LNCaP clone FGC (cell line): ENCODE data around the gene ZNF699.

Source experiments
- DNase-seq: peaks from one replicate; pipeline ENCODE4 v3.0.0-alpha.2; 2011; ENCODE audit warnings: low read depth
- H3K4me3 ChIP-seq: 2 replicates; pipeline ENCODE4 v1.5.1; 2011; ENCODE audit warnings: mild to moderate bottlenecking, low read depth, low read length, control low read depth
- TF ChIP-seq, protein P1 (sequence below): IDR thresholded peaks from 2 replicates; pipeline ENCODE4 v1.5.1; 2012; ENCODE audit warnings: mild to moderate bottlenecking; ENCODE audit not compliant: control insufficient read depth, insufficient read depth; ENCODE audit errors: extremely low read depth

The ZNF699 gene

DNA sequence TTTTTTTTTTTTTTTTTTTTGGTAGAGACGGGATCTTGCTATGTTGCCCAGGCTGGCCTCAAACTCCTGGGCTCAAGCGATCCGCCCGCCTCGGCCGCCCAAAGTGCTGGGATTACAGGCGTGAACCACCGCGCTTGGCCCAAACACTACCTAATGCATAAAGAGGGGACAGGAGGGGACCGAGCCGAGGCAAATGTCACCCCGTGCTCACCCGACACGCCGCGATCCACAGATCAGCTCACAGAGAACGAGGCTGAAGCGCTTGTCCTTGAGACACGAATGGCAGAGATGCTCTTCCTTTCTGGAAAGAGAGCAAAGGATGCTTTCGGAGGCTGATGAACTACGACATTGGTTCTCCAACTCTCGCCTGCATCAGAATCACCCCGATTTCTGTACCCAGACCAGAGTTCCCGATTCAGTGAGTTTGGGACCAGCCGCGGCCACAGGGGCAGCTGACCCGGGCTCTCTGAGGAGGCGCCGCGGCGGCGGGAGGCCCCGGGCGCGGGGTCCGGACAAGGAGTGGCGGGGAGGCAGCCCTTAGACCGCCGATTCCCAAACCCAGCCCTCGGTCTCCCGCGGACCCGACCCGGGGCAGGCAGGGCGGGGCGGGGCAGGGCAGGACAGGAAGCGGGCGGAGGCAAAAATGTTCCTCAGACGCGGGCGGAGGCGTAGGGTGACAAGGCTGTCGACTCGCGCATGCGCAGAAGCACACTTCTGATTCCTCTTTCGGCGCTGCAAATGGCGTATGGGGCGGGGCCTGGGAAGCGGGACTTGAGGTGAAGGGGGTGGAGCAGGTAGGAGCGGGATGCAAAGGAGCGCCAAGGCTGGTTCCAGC lies at the start of gene ZNF699:
TSS of gene ZNF699 (minus strand) at position 700 of the 835 bp plus-strand sequence. CDS start 4,719 bp downstream, outside the sequence.
- H3K4me3 ChIP-seq, result peak within 1 kb of the TSS; percentile 90
- TF ChIP-seq, protein P1, sequence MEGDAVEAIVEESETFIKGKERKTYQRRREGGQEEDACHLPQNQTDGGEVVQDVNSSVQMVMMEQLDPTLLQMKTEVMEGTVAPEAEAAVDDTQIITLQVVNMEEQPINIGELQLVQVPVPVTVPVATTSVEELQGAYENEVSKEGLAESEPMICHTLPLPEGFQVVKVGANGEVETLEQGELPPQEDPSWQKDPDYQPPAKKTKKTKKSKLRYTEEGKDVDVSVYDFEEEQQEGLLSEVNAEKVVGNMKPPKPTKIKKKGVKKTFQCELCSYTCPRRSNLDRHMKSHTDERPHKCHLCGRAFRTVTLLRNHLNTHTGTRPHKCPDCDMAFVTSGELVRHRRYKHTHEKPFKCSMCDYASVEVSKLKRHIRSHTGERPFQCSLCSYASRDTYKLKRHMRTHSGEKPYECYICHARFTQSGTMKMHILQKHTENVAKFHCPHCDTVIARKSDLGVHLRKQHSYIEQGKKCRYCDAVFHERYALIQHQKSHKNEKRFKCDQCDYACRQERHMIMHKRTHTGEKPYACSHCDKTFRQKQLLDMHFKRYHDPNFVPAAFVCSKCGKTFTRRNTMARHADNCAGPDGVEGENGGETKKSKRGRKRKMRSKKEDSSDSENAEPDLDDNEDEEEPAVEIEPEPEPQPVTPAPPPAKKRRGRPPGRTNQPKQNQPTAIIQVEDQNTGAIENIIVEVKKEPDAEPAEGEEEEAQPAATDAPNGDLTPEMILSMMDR, result no peak
- peak; percentile 91 for DNase-seq

DNA sequence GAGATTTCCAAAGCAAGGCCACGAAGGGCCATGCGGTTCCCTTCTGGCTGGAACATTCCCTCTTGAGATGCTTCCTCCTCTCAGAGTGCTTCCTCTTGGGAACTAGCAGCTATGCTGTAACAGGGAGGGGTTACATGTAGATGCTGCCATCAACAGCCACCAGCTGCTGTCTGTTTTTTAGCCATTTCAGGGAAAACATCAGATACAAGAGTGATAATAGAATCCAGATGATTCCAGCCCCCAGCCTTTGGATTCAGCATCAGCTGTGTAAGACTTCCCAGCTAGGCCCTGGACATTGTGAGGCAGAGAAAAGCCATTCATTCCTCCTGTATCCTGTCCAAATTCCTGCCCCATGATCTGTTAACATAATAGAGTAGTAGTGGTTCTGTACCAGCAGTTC lies 45.0 kb upstream of the ZNF699 start:
- H3K4me3 ChIP-seq, result no peak overlapping the region
- TF ChIP-seq, protein P1, result no peak
- no peak for DNase-seq

DNA sequence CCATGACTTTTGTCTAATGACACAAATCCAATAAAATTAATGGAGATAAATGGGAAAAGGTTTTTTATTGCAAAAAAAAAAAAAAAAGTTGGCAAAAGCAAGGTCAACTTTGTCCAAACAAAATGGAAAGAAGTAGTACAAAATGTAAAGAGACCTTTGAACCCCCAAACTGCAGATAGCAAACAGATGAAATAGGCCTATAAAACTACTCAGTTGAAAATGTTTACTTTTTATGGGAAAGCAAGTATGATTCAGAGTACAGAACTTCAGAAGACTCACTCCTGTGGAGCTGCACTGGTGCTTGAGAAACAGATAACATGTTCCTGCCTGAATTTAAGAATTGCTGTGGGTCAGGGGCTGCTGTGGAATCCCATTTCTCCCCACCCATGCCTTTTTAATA lies 43.4 kb upstream of the ZNF699 start:
- DNase-seq, result no peak

DNA sequence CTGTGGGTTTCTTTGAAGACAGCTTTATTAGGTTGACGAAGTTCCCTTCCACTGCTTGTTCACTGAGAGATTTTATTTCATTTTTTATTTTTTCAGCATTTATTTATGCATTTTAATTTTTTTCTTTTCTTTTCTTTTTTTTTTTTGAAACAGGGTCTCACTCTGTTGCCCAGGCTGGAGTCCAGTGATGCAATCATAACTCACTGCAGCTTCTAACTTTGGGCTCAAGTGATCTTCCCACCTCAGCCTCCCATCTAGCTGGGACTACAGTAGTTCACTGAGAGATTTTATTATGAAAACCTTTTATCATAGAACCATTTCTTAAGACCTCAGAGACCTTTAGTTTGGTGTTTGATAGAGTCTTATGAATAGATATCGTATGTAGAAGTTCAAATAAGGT lies 42.9 kb upstream of the ZNF699 start:
- TF ChIP-seq, protein P1, result no peak
- H3K4me3 ChIP-seq, result no peak overlapping the region
- DNase-seq, result no peak

More for the DNA sequence above, 43.4 kb upstream of the ZNF699 start:
- no peak overlapping the region for H3K4me3 ChIP-seq
- TF ChIP-seq, protein P1, result no peak

DNA sequence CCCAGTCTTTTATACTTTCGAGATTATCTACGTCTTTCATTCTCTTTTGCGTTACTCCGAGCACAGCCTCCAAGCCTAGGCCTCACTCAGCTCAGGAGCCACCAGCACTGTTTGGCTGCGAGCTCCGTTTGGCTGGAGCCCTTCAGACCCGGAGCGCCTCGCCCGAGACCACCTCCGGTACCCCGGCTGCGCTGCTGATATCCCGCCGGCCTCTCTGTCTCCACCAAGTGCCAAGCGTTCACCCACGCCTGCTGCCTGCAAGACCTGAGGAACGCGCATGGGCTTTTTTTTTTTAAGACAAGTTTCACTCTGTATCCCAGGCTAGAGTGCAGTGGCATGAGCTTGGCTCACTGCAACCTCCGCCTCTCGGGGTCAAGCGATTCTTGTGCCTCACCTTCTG lies 39.0 kb upstream of the ZNF699 start:
- TF ChIP-seq, protein P1, result no peak
- no peak overlapping the region for H3K4me3 ChIP-seq
- no peak for DNase-seq

DNA sequence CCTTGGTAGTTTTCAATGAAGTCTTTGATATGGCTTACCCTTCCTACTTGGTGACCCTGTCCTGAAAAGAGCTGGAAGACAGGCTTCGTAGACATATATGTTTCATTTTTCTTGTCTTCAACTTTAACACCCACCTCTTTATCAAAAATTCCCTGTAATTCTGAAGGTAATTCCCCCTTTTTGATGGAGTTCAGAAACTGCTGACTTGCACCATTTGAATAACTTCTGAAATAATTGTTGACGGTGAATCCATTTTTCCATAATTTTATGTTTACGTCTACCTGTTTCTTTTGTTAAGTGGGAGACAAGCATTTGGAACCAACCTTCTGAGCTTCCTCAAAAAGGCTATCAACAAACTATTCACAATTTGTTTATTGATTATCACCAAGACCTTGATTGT lies 38.6 kb upstream of the ZNF699 start:
- no peak for DNase-seq
- H3K4me3 ChIP-seq, result no peak overlapping the region
- TF ChIP-seq, protein P1, result no peak

DNA sequence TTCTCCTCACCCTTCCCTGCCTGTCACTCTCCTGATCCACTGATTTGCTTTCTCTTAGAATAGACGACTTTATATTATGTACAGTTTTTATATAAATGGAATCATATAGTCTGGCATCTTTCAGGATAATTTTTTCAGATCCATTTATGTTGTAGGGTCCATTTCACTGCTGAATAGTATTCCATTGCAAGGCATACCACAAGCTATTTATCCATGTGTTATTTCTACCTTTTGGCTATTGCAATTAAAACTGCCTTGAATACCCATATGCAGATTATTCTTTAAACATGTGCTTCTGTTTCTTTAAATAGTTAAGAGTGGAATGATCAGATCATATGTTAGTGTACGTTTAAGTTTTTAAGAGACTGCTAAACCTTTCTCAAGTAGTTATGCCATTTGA lies 35.4 kb upstream of the ZNF699 start:
- no peak overlapping the region for H3K4me3 ChIP-seq
- DNase-seq, result no peak
- TF ChIP-seq, protein P1, result no peak
